MG63 (cell line): Measurements from ENCODE around the gene PAN2. TPM values are rescaled to one million over a fixed set of nuclear protein-coding genes. Genes with fewer than 3 reads are reported as not detected.
"Not testable (repeated sequence)": the region's sequence is repeated elsewhere in the genome, so short reads cannot be mapped to it uniquely, and the experiment has no call there.

ENCODE experiments used
- DNase-seq: peaks from one replicate; pipeline ENCODE4 v3.0.0-alpha.2; 2020
- H3K27me3 ChIP-seq: fragments of 250-450 bp; sonication (Bioruptor Pico); 2 replicates; pipeline ENCODE4 v1.5.1; 2020; ENCODE audit warnings: mild to moderate bottlenecking, moderate library complexity
- H3K36me3 ChIP-seq: fragments of 250-450 bp; sonication (Bioruptor Pico); 2 replicates; pipeline ENCODE4 v1.5.1; 2020; ENCODE audit warnings: mild to moderate bottlenecking, moderate library complexity
- H3K4me3 ChIP-seq: fragments of 250-450 bp; sonication (Bioruptor Pico); 2 replicates; pipeline ENCODE4 v1.5.1; 2020; ENCODE audit warnings: mild to moderate bottlenecking, moderate library complexity
- H3K9me3 ChIP-seq: fragments of 250-450 bp; sonication (Bioruptor Pico); 2 replicates; pipeline ENCODE4 v1.5.1; 2020; ENCODE audit warnings: mild to moderate bottlenecking, moderate library complexity
- total RNA-seq: library from RNA; depleted of rRNA; stranded (reverse); fragments of >200 nt; shearing (Covaris generic); gene quantifications from 2 replicates; pipeline ENCODE4 v1.2.3, GENCODE V29; 2014; ENCODE audit warnings: low replicate concordance

PAN2 gene
- total RNA-seq, 1 experiment from 2014 or later = 11.9 TPM

GRCh38 chr12:56324206-56324605 lies 9.6 kb downstream of the PAN2 start:
- Histone ChIP-seq H3K9me3 (no peaks in the 10 kb centered on the region), H3K4me3 (no peak overlapping the region), H3K36me3 (peaks cover 16% of the 10 kb centered on the region), H3K27me3 (no peaks in the 10 kb centered on the region)
- no peak for DNase-seq

- not testable (repeated sequence) for H3K9me3 ChIP-seq, H3K27me3 ChIP-seq, DNase-seq, H3K4me3 ChIP-seq
- H3K36me3 ChIP-seq = peaks cover 16% of the 10 kb centered on the region
Measured at GRCh38 chr12:56321610-56322009, 12.2 kb downstream of the PAN2 start.

- Histone ChIP-seq H3K36me3 (peaks cover 10% of the 10 kb centered on the region), H3K4me3 (no peak overlapping the region), H3K27me3 (no peaks in the 10 kb centered on the region), H3K9me3 (no peaks in the 10 kb centered on the region)
- no peak for DNase-seq
Measured at GRCh38 chr12:56321027-56321426, 12.8 kb downstream of the PAN2 start.

- DNase-seq = no peak
- no peak overlapping the region for H3K4me3 ChIP-seq
- no peaks in the 10 kb centered on the region for H3K9me3 ChIP-seq
- no peaks in the 10 kb centered on the region for H3K27me3 ChIP-seq
- peaks cover 24% of the 10 kb centered on the region for H3K36me3 ChIP-seq
Measured at GRCh38 chr12:56317675-56318074, 16.1 kb downstream of the PAN2 start.

- Histone ChIP-seq H3K4me3 (peak within 1 kb of the TSS; percentile 87), H3K36me3 (peaks cover 30% of the 10 kb centered on the region), H3K27me3 (no peaks in the 10 kb centered on the region), H3K9me3 (no peaks in the 10 kb centered on the region)
- peak; percentile 98 for DNase-seq
Measured at GRCh38 chr12:56315622-56316473, 18.0 kb downstream of the PAN2 start, which contains the start of gene CNPY2. CNPY2 (minus strand) TSS chr12:56315988; CDS start chr12:56315217, 771 bp downstream.

GRCh38 chr12:56315249-56315621 lies 18.6 kb downstream of the PAN2 start:
- no peak for DNase-seq
- H3K4me3 ChIP-seq = peak overlapping the region; percentile 87
- peaks cover 36% of the 10 kb centered on the region for H3K36me3 ChIP-seq
- H3K9me3 ChIP-seq = no peaks in the 10 kb centered on the region
- no peaks in the 10 kb centered on the region for H3K27me3 ChIP-seq

GRCh38 chr12:56311003-56311402 lies 22.8 kb downstream of the PAN2 start:
- H3K4me3 ChIP-seq = no peak overlapping the region
- no peaks in the 10 kb centered on the region for H3K27me3 ChIP-seq
- no peak for DNase-seq
- no peaks in the 10 kb centered on the region for H3K9me3 ChIP-seq
- H3K36me3 ChIP-seq = peaks cover 62% of the 10 kb centered on the region

GRCh38 chr12:56308714-56309113 lies 25.1 kb downstream of the PAN2 start:
- peaks cover 61% of the 10 kb centered on the region for H3K36me3 ChIP-seq
- H3K27me3 ChIP-seq = no peaks in the 10 kb centered on the region
- DNase-seq = no peak
- no peaks in the 10 kb centered on the region for H3K9me3 ChIP-seq
- H3K4me3 ChIP-seq = no peak overlapping the region

- Histone ChIP-seq H3K9me3 (no peaks in the 10 kb centered on the region), H3K27me3 (no peaks in the 10 kb centered on the region), H3K4me3 (no peak overlapping the region), H3K36me3 (peaks cover 54% of the 10 kb centered on the region)
- DNase-seq = no peak
Measured at GRCh38 chr12:56307221-56307965, 26.4 kb downstream of the PAN2 start.

GRCh38 chr12:56304872-56305590 lies 28.8 kb downstream of the PAN2 start:
- H3K4me3 ChIP-seq = no peak overlapping the region
- peaks cover 45% of the 10 kb centered on the region for H3K36me3 ChIP-seq

GRCh38 chr12:56304276-56304675 lies 29.5 kb downstream of the PAN2 start:
- Histone ChIP-seq H3K36me3 (peaks cover 45% of the 10 kb centered on the region), H3K27me3 (no peaks in the 10 kb centered on the region), H3K4me3 (no peak overlapping the region), H3K9me3 (no peaks in the 10 kb centered on the region)
- no peak for DNase-seq

More at GRCh38 chr12:56304872-56305590, 28.8 kb downstream of the PAN2 start:
- no peaks in the 10 kb centered on the region for H3K27me3 ChIP-seq
- DNase-seq = no peak
- no peaks in the 10 kb centered on the region for H3K9me3 ChIP-seq

GRCh38 chr12:56300644-56301464 lies 32.9 kb downstream of the PAN2 start:
- no peak for DNase-seq
- Histone ChIP-seq H3K9me3 (no peaks in the 10 kb centered on the region), H3K4me3 (peak overlapping the region; percentile 94), H3K27me3 (no peaks in the 10 kb centered on the region), H3K36me3 (peaks cover 52% of the 10 kb centered on the region)

- Histone ChIP-seq H3K9me3 (no peaks in the 10 kb centered on the region), H3K27me3 (no peaks in the 10 kb centered on the region), H3K4me3 (peak within 1 kb of the TSS; percentile 94), H3K36me3 (peaks cover 57% of the 10 kb centered on the region)
- peak; percentile 99 for DNase-seq
Measured at GRCh38 chr12:56299853-56300643, 33.8 kb downstream of the PAN2 start, which contains the start of gene CS. CS (minus strand) TSS chr12:56300330; CDS start chr12:56300201, 129 bp downstream.

GRCh38 chr12:56299308-56299852 lies 34.4 kb downstream of the PAN2 start:
- Histone ChIP-seq H3K36me3 (peaks cover 58% of the 10 kb centered on the region), H3K27me3 (no peaks in the 10 kb centered on the region), H3K4me3 (peak overlapping the region; percentile 94), H3K9me3 (no peaks in the 10 kb centered on the region)
- no peak for DNase-seq

GRCh38 chr12:56298828-56299227 lies 35.0 kb downstream of the PAN2 start:
- Histone ChIP-seq H3K9me3 (no peaks in the 10 kb centered on the region), H3K36me3 (peaks cover 56% of the 10 kb centered on the region), H3K4me3 (peak overlapping the region; percentile 94), H3K27me3 (no peaks in the 10 kb centered on the region)
- DNase-seq = no peak
